Neural cell (in vitro differentiated cells): ENCODE measurements around the gene ACR.

Experiments used
- EP300 ChIP-seq: fragments of 450-650 bp; conservative IDR thresholded peaks from 2 replicates; pipeline ENCODE4 v1.6.1; 2014; ENCODE audit warnings: antibody characterized with exemption, mild to moderate bottlenecking, moderate library complexity; ENCODE audit not compliant: poor library complexity, severe bottlenecking
- EZH2 ChIP-seq: fragments of 200-600, 300-800 bp; shearing (Covaris generic), sonication (generic); IDR thresholded peaks from 2 replicates; pipeline ENCODE4 v1.6.1; 2014; ENCODE audit warnings: antibody characterized with exemption, low read length, borderline replicate concordance, mild to moderate bottlenecking; ENCODE audit not compliant: insufficient read depth, poor library complexity, severe bottlenecking
- POLR2AphosphoS5 ChIP-seq: IDR thresholded peaks from 2 replicates; pipeline ENCODE4 v1.6.1; 2012
- RAD21 ChIP-seq: fragments of 450-650 bp; conservative IDR thresholded peaks from 2 replicates; pipeline ENCODE4 v1.6.1; 2014; ENCODE audit warnings: antibody characterized with exemption, mild to moderate bottlenecking, moderate library complexity
- REST ChIP-seq: IDR thresholded peaks from 2 replicates; pipeline ENCODE4 v1.6.1; 2012; ENCODE audit warnings: borderline replicate concordance
- SMC3 ChIP-seq: fragments of 450-650 bp; conservative IDR thresholded peaks from 2 replicates; pipeline ENCODE4 v1.6.1; 2014; ENCODE audit warnings: antibody characterized with exemption, mild to moderate bottlenecking, moderate library complexity; ENCODE audit not compliant: poor library complexity
- TAF1 ChIP-seq: IDR thresholded peaks from 2 replicates; pipeline ENCODE4 v1.6.1; 2012; ENCODE audit warnings: low read depth
- TF ChIP-seq, protein P1 (sequence below): fragments of 450-650 bp; IDR thresholded peaks from 2 replicates; pipeline ENCODE4 v1.5.1; 2014; ENCODE audit warnings: antibody characterized with exemption, mild to moderate bottlenecking, moderate library complexity; ENCODE audit not compliant: poor library complexity, severe bottlenecking

DNA sequence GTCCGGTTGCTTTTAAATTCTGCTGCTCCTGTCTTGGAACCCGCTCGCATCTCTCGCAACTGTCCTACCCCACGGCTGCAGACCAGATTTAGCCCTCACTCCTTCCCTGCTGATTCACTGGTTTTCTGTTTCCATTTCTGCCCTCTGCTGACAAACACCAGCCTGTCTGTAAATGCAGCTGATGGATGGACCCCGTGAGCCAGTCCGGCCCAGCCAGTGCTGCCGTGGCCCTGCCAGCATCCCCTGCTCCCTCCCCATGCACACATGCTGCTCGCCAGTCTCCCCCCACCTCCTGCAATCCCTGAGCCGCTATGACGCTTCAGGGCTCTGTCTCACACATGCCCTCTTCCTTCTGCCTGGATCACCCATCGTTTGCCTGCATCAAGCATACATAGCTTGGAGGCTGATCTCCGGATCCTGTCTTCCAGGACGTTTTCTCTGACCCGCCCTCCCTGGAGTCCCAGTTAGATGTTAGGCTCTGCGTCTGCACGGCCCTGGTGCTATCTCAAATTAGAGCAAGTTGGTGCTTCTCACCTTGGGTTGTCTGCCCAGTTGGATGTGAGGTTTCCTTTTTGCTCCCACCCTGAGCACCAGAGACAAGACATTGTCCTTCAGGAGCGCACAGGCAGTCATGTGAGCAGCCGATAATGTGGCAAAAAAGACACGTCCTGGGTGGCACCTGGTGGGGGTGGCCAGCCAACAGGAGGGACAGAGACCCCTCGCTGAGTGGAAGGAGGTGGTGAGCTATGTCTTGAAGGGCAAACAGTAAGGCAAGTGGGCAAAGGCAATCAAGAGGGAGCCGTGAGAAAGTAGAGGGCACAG, 4.3 kb upstream of the ACR start:
- TF ChIP-seq POLR2AphosphoS5 (no peak), TAF1 (no peak), RAD21 (no peak), EZH2 (no peak), SMC3 (no peak), EP300 (no peak), REST (no peak)
- TF ChIP-seq, protein P1, sequence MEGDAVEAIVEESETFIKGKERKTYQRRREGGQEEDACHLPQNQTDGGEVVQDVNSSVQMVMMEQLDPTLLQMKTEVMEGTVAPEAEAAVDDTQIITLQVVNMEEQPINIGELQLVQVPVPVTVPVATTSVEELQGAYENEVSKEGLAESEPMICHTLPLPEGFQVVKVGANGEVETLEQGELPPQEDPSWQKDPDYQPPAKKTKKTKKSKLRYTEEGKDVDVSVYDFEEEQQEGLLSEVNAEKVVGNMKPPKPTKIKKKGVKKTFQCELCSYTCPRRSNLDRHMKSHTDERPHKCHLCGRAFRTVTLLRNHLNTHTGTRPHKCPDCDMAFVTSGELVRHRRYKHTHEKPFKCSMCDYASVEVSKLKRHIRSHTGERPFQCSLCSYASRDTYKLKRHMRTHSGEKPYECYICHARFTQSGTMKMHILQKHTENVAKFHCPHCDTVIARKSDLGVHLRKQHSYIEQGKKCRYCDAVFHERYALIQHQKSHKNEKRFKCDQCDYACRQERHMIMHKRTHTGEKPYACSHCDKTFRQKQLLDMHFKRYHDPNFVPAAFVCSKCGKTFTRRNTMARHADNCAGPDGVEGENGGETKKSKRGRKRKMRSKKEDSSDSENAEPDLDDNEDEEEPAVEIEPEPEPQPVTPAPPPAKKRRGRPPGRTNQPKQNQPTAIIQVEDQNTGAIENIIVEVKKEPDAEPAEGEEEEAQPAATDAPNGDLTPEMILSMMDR: no peak
